Memory B cell (primary cell): Measurements from ENCODE around the gene RYR2.

ENCODE experiments used
- ATAC-seq: fragments of 150-1000 bp; cut with Tn5 transposase; 2 replicates; pipeline ENCODE4 v1.10.0; 2021; ENCODE audit warnings: low read depth, mild to moderate bottlenecking, moderate library complexity
- DNase-seq, 2 donors: peaks; one replicate each; pipeline ENCODE4 v3.0.0; 2022; ENCODE audit warnings: low spot score in 2 of 2
- H3K27ac Mint-ChIP-seq: one replicate; pipeline ENCODE4 v1.8.0; 2022; ENCODE audit warnings: mild to moderate bottlenecking, moderate library complexity, mixed read lengths
- H3K27me3 Mint-ChIP-seq: one replicate; pipeline ENCODE4 v1.8.0; 2022; ENCODE audit warnings: mixed read lengths
- H3K36me3 Mint-ChIP-seq: one replicate; pipeline ENCODE4 v1.8.0; 2022; ENCODE audit warnings: mild to moderate bottlenecking, mixed read lengths
- H3K4me1 Mint-ChIP-seq: one replicate; pipeline ENCODE4 v1.8.0; 2022; ENCODE audit warnings: mixed read lengths
- H3K4me3 Mint-ChIP-seq: one replicate; pipeline ENCODE4 v1.8.0; 2022; ENCODE audit warnings: mild to moderate bottlenecking, moderate library complexity, mixed read lengths
- H3K9me3 Mint-ChIP-seq: one replicate; pipeline ENCODE4 v1.8.0; 2022; ENCODE audit warnings: mixed read lengths

The RYR2 gene

DNA sequence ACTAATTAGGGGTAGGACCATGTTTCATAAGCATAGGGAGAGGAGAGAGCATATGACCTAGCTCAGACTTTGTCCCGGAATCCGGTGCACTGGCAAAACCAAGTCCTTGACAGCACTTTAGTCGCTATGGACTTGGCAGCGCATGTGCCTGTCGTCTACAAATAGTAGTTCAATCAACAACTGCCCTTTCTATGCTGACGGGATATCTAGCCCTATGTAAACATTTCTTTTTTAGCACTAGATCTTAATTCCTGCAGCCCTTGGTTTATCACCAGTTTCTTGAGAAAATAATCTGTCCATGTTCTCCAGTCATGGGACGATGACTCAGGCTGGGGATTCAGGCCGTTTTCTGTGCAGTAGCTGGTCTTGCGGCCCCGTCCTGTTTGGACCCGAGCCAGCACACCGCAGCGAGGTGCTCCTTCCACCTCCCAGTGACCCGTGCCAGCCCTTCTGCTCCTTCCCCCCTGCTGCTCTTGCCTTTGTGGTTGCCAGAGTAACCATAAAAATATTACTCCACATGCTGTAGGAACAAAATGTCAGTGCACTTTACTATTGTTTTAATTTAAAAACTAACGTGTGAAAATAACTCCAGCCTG, 29.1 kb upstream of the RYR2 start:
- no peaks in the 10 kb centered on the region for H3K36me3 Mint-ChIP-seq
- H3K4me3 Mint-ChIP-seq: no peak overlapping the region
- ATAC-seq (no peak), DNase-seq (no peak)
- no peak overlapping the region for H3K27ac Mint-ChIP-seq
- no peaks in the 10 kb centered on the region for H3K4me1 Mint-ChIP-seq
- no peaks in the 10 kb centered on the region for H3K9me3 Mint-ChIP-seq
- no peaks in the 10 kb centered on the region for H3K27me3 Mint-ChIP-seq

DNA sequence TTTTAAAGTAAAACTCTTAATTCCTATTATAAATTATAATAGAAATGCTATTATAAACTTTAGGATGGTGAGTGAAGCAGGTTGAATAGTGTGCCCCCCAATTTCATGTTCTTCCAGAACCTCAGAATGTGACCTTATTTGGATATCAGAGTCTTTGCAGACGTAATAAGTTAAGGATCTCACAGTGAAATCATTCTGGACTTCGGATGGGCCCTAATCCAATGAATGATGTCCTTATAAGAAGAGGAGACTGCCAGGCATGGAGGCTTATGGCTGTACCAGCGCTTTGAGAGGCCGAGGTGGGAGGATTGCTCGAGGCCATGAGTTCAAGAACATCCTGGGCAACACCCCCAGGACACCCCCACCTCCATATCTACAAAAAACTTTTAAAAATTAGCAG, 28.4 kb upstream of the RYR2 start:
- ATAC-seq: no peak
- Mint-ChIP-seq H3K27ac (no peak overlapping the region), H3K4me1 (no peaks in the 10 kb centered on the region), H3K9me3 (no peaks in the 10 kb centered on the region), H3K36me3 (no peaks in the 10 kb centered on the region), H3K27me3 (no peaks in the 10 kb centered on the region), H3K4me3 (no peak overlapping the region)
- no peak for DNase-seq

DNA sequence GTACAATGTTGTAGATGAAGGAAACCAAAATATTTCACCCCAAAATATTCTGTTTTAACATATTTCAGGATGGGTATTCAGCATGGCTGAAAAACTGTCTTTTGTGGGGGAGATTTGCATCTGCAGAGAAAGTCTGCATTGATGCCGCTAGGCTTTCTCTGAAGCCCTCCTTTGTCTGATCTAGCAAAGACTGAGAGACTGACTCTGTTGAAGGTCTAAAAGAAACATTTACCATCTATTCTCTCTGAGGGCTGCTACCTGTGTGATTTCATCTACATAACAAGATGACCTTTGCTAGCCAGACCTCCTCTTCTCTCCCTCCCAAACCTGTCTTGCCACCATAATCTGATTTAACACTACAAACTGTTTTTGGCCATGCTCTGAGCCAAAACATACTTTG, 25.4 kb upstream of the RYR2 start:
- no peaks in the 10 kb centered on the region for H3K36me3 Mint-ChIP-seq
- no peaks in the 10 kb centered on the region for H3K9me3 Mint-ChIP-seq
- no peaks in the 10 kb centered on the region for H3K27me3 Mint-ChIP-seq
- no peak overlapping the region for H3K4me3 Mint-ChIP-seq
- no peak for DNase-seq
- ATAC-seq: no peak
- H3K4me1 Mint-ChIP-seq: no peaks in the 10 kb centered on the region
- H3K27ac Mint-ChIP-seq: no peak overlapping the region

DNA sequence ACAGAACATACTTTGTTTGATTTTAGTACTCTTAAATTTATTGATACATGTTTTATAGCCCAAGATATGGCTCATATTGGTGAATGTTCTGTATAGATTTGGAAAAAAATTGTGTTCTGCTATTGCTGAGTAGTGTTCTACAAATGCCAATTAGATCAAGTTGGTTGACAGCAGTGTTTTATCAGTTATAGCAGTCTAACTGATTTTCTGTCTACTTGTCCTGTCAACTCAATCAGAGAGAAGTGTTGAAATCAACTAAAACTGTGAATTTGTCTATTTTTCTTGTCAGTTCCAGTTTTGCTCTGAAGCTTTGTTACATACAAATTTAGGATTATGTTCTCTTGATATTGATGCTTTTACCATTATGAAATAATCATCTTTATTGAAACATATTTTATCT, 23.1 kb upstream of the RYR2 start:
- Mint-ChIP-seq H3K27ac (no peak overlapping the region), H3K9me3 (no peaks in the 10 kb centered on the region), H3K36me3 (no peaks in the 10 kb centered on the region), H3K4me1 (no peaks in the 10 kb centered on the region), H3K4me3 (no peak overlapping the region), H3K27me3 (no peaks in the 10 kb centered on the region)
- ATAC-seq: no peak
- no peak for DNase-seq

DNA sequence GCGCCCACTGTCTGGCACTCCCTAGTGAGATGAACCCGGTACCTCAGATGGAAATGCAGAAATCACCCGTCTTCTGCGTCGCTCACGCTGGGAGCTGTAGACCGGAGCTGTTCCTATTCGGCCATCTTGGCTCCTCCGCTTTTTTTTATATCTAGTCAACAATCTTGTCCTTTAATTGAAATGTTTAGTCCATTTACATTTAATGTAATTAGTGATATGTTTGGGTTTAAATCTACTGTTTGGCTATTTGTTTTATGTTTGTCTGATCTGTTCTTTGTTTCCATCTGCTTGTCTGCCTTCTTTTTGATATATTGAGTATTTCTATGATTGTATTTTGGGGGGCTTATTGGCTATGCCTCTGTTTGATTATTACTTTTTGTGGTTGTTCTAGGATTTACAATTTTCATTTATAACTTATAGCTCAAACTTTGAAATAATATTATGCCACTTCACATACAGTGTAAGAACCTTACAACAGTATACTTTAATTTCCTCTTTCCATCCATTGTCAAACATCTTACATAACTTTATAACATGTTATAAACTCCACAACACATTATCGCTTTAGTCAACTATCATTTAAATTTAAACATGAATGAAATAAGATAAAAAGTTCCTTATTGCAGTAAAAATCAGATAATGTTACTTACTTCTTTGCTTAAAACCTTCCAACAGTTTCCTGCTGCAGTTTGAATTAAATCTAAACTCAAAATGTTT, 16.5 kb upstream of the RYR2 start:
- Mint-ChIP-seq H3K9me3 (peaks cover 7% of the 10 kb centered on the region), H3K4me1 (no peaks in the 10 kb centered on the region), H3K27ac (no peak overlapping the region)

DNA sequence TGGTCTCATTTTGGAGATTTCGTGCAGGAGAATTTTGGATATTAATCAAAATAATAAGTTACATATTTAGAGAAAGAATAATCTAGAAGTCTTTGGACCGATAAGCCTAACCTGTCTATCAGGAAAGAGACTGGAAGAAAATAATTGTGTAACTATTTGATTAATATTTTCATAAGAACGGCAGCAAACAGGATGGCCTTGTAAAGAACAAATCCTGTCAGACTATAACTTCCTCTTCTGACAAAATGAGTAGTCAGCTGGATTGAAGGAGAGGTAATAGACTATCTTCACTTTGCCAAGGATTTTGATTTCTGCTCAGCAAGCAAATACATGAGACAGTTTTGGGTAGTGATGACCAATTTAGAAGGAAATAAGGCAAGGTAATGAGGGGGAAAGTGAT, 12.7 kb upstream of the RYR2 start:
- no peak overlapping the region for H3K4me3 Mint-ChIP-seq
- H3K4me1 Mint-ChIP-seq: no peaks in the 10 kb centered on the region
- H3K36me3 Mint-ChIP-seq: no peaks in the 10 kb centered on the region
- no peak for DNase-seq
- H3K27me3 Mint-ChIP-seq: peaks cover 8% of the 10 kb centered on the region
- ATAC-seq: no peak
- H3K9me3 Mint-ChIP-seq: peaks cover 7% of the 10 kb centered on the region
- no peak overlapping the region for H3K27ac Mint-ChIP-seq

More for the DNA sequence above, 16.5 kb upstream of the RYR2 start:
- no peak overlapping the region for H3K4me3 Mint-ChIP-seq
- peaks cover 6% of the 10 kb centered on the region for H3K27me3 Mint-ChIP-seq
- DNase-seq: no peak
- ATAC-seq: no peak
- H3K36me3 Mint-ChIP-seq: no peaks in the 10 kb centered on the region

DNA sequence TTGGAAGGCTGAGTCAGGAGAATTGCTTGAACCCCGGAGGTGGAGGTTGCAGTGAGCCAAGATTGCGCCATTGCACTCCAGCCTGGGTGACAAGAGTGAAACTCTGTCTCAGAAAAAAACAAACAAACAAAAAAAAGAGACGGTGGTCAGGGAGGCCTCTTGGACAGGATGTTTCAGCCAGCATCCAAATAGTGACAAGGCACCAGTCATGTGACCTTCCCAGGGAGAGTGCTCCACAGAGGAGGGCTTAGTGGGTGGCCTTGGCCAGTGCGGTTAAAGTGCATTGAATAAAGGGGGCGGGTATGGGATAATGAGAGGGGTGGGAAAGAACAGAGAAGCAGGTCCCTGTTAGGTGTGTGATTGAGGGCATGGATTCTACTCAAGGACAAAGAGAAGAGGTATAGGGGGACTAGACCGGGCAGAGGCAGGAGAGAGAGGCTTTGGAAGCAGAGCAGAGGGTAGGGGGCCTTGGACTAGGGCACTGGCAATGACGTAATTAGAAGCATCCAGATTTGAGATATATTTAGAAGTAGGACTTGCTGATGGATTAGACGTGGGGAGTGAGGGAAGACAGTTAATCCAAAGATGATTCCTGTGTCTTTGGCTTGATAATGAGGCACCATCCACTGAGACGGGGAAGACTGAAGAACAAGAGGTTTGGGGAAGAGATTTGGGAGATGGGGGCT, 12.0 kb upstream of the RYR2 start:
- ATAC-seq: no peak
- no peak overlapping the region for H3K4me3 Mint-ChIP-seq

DNA sequence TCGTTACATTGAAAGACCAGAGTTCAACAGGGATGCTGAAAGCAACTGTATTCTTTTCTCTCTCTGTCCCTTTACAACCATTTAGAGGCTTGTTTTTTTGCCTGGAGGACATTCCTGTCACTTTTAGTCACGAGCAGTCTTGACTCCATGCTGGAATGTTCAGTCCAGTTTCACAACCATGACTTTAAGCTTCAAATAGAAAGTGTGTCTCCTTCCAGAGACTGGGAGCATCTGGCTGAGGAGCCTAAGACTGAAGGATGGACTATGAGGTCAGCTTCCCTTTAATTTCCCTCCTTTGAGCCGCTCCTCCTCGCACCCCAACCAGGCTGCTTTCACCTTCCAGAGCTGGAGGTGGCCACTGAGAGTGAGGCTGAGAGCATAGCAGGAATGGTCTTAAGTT, 10.5 kb upstream of the RYR2 start:
- Mint-ChIP-seq H3K4me3 (no peak overlapping the region), H3K4me1 (no peaks in the 10 kb centered on the region), H3K36me3 (no peaks in the 10 kb centered on the region), H3K27me3 (peaks cover 9% of the 10 kb centered on the region), H3K9me3 (peaks cover 2% of the 10 kb centered on the region), H3K27ac (no peak overlapping the region)
- ATAC-seq (no peak), DNase-seq (no peak)

More for the DNA sequence above, 12.0 kb upstream of the RYR2 start:
- DNase-seq: no peak
- Mint-ChIP-seq H3K27me3 (peaks cover 9% of the 10 kb centered on the region), H3K27ac (no peak overlapping the region), H3K9me3 (peaks cover 7% of the 10 kb centered on the region), H3K36me3 (no peaks in the 10 kb centered on the region), H3K4me1 (no peaks in the 10 kb centered on the region)

DNA sequence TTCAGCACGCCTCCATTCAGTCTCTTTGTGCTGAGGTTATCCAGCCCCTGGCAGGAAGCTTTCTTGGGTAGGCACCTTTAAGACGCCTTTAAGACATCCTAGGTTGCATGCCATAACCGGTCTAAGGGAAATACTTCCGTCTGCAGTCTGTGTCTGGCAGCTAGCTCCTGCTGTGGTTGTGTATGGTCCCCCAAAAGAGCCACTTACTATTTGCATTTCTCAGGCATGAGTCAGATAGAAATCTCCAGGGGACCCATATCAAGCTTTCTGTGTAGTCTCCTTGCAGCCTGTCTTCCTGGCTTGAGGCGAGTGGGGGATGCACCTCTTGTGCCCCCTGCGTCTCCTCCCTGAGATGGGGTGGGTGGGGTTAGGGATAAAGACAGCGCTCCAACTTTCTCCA, 10.0 kb upstream of the RYR2 start:
- Mint-ChIP-seq H3K36me3 (no peaks in the 10 kb centered on the region), H3K27ac (no peak overlapping the region), H3K4me3 (no peak overlapping the region), H3K9me3 (peaks cover 2% of the 10 kb centered on the region), H3K4me1 (no peaks in the 10 kb centered on the region), H3K27me3 (peaks cover 9% of the 10 kb centered on the region)
- ATAC-seq: no peak
- no peak for DNase-seq

DNA sequence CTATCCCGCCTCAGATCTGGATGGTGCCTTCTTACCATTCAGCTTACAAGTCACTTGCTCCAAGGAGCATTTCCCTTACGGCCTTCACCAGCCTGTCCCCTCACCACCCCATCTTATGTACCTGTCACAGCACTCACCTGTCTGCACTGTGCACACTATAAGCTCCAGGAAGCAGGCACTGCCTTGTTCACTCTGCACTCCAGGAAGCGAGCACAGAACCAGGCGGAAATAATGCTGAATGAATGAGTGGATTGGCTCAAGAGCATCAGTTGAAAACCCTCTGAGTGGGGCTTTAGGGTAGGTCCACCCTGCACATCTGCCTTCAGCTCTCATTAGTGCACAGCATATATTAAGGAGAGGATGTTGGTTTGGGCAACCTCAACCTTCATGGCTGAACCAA, 8.9 kb upstream of the RYR2 start:
- peaks cover 2% of the 10 kb centered on the region for H3K9me3 Mint-ChIP-seq
- no peak overlapping the region for H3K4me3 Mint-ChIP-seq
- no peak overlapping the region for H3K27ac Mint-ChIP-seq
- ATAC-seq (no peak), DNase-seq (no peak)
- no peaks in the 10 kb centered on the region for H3K4me1 Mint-ChIP-seq
- peaks cover 9% of the 10 kb centered on the region for H3K27me3 Mint-ChIP-seq
- no peaks in the 10 kb centered on the region for H3K36me3 Mint-ChIP-seq

DNA sequence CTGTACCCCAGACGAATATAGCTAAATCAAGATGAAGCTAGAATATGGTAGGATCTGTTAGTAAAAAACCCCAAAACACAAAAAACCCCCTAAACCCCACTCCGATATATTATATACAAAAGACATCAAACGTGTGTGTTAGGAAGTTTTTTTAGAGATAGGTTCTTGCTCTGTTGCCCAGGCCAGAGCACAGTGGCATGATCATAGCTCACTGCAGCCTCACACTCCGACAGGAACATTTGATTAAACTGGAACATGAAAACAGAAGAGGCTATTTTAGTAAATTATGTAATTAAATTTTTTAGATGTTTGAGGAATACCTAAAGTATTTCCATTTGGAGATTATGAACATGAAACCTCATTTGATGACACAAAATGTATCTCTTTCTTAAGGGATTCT, 8.2 kb upstream of the RYR2 start:
- Mint-ChIP-seq H3K27me3 (peaks cover 9% of the 10 kb centered on the region), H3K36me3 (no peaks in the 10 kb centered on the region), H3K9me3 (peaks cover 2% of the 10 kb centered on the region), H3K4me3 (no peak overlapping the region), H3K4me1 (no peaks in the 10 kb centered on the region), H3K27ac (no peak overlapping the region)
- no peak for ATAC-seq
- DNase-seq: no peak

DNA sequence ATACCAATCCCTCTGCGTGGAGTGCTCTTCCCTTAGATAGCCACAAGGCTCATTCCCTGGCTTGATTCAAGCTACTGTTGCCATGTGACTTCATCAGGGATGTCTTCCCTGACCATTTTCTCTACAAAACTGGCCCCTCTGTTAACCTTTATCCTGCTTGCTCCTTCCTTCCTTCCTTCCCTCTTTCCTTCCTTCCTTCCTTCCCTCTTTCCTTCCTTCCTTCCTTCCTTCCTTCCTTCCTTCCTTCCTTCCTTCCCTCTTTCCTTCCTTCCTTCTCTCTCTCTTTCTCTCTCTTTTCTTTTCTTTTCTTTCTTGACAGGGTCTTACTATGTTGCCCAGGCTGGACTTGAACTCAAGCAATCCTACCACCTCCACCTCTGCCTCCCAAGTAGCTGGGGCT, 6.2 kb upstream of the RYR2 start:
- Mint-ChIP-seq H3K27ac (no peak overlapping the region), H3K9me3 (no peaks in the 10 kb centered on the region), H3K4me1 (no peaks in the 10 kb centered on the region), H3K27me3 (peaks cover 4% of the 10 kb centered on the region), H3K4me3 (no peak overlapping the region), H3K36me3 (no peaks in the 10 kb centered on the region)
- DNase-seq: no peak
- ATAC-seq: no peak

DNA sequence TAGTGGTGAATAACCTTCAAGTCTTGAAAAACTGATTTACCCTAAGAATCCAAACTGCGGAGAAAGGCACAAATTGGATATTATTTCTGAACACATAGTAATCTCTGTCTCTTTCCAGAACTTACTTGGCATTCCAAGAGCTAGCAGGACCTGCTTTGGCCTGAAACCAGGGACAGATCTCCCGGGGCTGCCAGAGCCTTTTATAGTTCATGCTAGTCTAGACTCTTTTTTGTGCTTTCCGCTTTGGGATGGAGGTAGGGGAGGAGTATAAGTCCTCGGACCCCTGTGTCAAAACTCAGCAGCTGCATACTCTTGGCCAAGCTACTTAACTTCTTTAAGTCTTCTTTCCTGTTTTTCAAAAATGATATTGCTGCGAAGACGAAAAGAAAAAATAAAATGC, 3.8 kb upstream of the RYR2 start:
- Mint-ChIP-seq H3K4me3 (no peak overlapping the region), H3K27ac (no peak overlapping the region), H3K4me1 (peaks cover 3% of the 10 kb centered on the region)

DNA sequence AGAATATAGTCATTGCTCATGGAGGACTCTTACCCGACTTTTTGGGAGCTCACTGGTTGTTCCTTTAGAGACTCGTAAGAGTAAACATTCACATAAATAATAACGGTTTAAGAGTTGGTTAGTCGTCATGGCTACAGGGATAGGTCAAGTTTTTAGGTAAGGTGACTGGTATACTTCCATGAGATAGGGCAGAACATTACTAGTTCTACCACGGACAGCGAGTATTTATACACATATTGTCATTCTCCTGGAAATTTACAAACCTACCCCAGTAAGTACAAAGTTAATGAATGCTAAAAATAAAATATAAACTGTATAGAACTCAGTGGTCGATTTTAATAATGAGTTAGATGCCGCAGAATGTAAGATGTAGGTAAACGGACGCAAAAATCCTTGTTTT, 1.2 kb upstream of the RYR2 start:
- peaks cover 18% of the 10 kb centered on the region for H3K27me3 Mint-ChIP-seq
- H3K27ac Mint-ChIP-seq: no peak overlapping the region
- no peaks in the 10 kb centered on the region for H3K9me3 Mint-ChIP-seq
- peaks cover 6% of the 10 kb centered on the region for H3K4me1 Mint-ChIP-seq
- H3K4me3 Mint-ChIP-seq: no peak overlapping the region
- DNase-seq (no peak), ATAC-seq (no peak)
- no peaks in the 10 kb centered on the region for H3K36me3 Mint-ChIP-seq

More for the DNA sequence above, 3.8 kb upstream of the RYR2 start:
- Mint-ChIP-seq H3K27me3 (peaks cover 14% of the 10 kb centered on the region), H3K36me3 (no peaks in the 10 kb centered on the region), H3K9me3 (no peaks in the 10 kb centered on the region)
- ATAC-seq (no peak), DNase-seq (no peak)

DNA sequence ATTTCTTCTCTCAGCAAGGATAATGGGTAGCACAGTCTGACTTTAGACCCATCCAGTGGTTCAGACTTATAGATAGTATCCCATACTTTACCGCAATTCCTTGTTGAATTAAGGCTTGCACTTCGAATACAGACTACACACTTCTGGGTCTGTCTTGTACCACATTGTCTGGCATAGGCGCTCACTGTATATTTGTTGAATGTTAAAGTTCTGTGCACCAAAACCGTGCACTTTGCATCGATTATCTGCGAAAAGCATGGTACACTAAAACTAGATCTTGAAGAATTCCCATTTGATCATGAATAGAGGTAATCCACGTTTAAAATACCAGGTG, 556 bp upstream of the RYR2 start:
- ATAC-seq (no peak), DNase-seq (no peak)
- Mint-ChIP-seq H3K27me3 (peaks cover 20% of the 10 kb centered on the region), H3K9me3 (no peaks in the 10 kb centered on the region), H3K4me1 (peaks cover 6% of the 10 kb centered on the region), H3K4me3 (no peak overlapping the region), H3K36me3 (no peaks in the 10 kb centered on the region), H3K27ac (no peak overlapping the region)
